Epithelial cell of prostate (primary cell): ENCODE measurements around the gene USP4.
"Not testable (repeated sequence)": the region's sequence is repeated elsewhere in the genome, so short reads cannot be mapped to it uniquely, and the experiment has no call there.

ENCODE experiments used
- DNase-seq: peaks from one replicate; pipeline ENCODE4 v3.0.0-alpha.2; 2011; ENCODE audit warnings: low read depth, low spot score
- H3K27ac ChIP-seq: fragments of 450-650 bp; 2 replicates; pipeline ENCODE4 v1.5.1; 2017; ENCODE audit warnings: mild to moderate bottlenecking

The USP4 gene

DNA sequence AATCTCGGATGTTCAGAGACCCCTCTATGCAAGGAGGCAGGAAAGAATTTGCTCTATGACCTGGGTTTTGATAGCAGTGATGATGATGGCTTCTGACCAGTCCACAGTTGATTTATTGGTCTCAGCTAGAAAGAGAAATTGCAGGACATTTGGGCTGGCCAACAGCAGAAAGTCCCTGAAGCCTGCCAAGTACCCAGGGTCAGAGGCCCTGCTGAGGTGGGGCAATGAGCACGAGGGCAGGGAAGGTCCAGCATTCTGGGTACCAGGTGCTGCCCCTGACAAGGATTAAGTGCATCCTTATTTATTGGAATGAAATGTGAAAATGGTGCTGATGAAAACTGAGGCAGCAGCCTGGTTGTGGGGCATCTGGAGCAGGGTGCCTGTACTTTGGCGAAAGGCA, 82.7 kb downstream of the USP4 start:
- no peak overlapping the region for H3K27ac ChIP-seq
- DNase-seq, result no peak

DNA sequence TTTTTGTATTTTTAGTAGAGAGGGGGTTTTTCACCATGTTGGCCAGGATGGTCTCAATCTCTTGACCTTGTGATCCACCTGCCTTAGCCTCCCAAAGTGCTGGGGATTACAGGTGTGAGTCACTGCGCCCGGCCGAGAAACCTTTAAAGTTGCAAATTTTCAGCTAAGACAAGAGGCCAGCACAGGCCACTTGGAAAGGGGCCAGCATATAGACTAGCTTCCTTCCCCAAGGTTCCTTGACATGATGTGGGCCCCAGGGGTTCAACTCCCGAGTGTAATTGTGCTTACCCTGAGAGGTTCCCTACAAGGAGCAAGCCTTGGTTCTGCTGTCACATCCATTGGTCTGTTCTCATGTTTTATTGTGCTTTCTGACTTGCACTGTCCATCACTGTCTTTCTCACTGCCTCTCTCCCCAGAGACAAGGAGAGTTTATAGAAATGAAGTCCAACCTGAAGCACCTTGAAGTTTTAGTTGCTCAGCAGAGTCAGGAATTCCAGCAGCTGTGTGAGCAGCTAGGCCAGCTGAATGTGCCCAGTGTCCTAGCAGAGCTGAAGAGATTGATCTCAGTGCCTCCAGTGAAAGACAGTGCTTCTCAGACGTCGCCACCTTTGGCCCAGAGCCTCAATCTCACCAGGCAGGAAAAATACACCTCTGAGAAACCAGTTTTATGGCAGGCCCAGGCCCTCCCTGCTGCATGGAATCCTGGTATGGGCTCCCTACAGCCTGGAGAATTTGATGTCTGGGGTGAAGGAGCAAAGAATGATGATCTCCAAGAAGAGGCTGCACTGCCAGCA, 83.9 kb downstream of the USP4 start:
- H3K27ac ChIP-seq, result no peak overlapping the region
- DNase-seq, result no peak

DNA sequence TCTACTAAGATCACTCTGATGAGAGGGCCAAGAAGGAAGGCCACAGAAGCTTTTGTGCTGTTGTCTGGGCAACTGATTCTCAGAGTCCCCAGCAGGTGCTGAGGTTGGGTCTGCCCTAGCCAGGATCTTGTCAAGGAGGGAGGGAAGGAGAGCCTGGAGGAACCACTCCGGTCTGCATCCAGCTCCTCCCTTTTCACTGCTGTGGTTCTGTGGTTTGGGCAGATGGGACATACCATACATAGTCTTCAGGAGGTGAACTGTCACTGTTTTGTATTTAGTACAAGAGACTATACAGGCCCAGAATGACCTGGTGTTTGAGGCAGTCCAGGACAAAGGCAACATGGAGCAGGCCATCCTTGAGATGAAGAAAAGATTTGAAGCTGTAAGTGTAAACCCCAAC, 84.7 kb downstream of the USP4 start:
- no peak overlapping the region for H3K27ac ChIP-seq
- no peak for DNase-seq

DNA sequence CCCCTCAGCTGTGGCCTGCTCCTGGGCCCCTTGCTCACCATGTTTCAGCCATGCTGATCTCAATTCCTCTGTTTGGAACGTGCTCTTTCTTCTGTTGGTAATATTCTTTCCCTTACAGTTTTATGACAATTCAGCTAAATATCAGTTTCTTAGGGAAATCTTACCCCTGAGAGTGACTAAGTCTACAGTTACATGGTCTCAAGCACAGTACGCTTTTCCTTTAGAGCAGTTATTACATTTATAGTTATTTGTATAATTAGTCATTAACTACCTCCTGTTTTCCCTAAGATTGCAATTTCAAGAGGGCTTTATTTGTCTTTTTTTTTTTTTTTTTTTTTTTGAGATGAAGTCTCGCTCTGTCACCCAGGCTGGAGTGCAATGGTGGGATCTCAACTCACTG, 86.3 kb downstream of the USP4 start:
- H3K27ac ChIP-seq, result no peak overlapping the region
- DNase-seq, result no peak

DNA sequence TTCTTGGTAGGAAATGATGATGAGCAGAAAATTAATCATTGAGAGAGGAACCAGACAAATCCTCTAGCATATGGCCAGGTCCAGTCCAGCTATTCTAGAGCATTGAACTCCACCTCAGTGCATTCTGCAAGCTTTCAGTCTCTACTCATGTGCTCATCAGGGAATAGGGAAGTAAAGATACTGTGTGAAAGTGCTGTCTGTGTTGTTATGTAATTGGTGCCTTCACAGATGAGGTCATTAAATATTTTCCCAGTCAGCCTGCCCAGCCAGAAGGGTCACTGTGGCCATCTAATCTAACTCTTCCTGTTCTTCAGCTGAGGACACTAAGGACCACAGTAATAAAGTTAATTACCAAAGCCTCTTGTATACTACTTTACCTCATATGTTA, 91.0 kb downstream of the USP4 start:
- DNase-seq, result peak; percentile 22
- H3K27ac ChIP-seq, result peak overlapping the region; percentile 23

DNA sequence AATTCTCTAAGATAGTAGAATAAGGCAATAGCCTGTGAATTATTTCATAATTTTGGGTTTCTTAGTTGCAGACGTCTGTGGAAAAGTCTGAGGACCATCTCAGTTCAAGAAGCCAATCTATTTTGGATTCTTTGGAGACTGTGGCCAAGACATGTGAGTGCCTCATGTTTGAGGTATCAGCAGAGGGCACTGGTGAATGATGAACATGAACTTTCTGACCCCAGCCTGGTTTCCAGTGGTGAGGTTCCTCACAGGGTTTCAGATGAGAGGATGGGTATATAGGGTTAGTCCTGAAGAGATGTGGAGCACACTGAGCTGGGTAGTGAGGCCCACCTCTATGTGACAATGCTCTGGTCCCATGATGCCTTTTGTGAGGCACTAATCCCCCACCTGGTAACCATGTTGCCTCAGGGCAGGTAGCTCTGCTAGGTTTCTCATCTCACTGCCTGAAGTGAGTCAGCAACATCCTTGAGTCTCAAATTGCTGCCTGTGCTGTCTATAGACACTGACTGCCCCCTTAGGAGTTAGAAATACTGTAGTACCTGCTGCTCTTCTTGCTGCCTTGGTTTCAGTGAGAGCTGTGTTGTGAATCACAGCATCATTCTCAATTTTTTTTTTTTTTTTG, 95.2 kb downstream of the USP4 start:
- peak; percentile 83 for DNase-seq
- H3K27ac ChIP-seq, result peak overlapping the region; percentile 13

DNA sequence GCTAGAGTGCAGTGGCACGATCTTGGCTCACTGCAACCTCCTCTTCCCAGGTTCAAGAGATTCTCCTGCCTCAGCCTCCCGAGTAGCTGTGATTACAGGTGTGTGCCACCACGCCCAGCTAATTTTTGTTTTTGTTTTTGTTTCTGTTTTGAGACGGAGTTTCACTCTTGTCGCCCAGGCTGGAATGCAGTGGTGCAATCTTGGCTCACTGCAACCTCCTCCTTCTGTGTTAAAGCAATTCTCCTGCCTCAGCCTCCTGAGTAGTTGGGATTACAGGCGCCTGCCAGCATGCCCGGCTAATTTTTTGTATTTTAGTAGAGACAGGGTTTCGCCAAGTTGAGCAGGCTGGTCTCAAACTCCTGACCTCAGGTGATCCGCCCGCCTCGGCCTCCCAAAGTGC, 99.8 kb downstream of the USP4 start:
- not testable (repeated sequence) for DNase-seq, H3K27ac ChIP-seq

DNA sequence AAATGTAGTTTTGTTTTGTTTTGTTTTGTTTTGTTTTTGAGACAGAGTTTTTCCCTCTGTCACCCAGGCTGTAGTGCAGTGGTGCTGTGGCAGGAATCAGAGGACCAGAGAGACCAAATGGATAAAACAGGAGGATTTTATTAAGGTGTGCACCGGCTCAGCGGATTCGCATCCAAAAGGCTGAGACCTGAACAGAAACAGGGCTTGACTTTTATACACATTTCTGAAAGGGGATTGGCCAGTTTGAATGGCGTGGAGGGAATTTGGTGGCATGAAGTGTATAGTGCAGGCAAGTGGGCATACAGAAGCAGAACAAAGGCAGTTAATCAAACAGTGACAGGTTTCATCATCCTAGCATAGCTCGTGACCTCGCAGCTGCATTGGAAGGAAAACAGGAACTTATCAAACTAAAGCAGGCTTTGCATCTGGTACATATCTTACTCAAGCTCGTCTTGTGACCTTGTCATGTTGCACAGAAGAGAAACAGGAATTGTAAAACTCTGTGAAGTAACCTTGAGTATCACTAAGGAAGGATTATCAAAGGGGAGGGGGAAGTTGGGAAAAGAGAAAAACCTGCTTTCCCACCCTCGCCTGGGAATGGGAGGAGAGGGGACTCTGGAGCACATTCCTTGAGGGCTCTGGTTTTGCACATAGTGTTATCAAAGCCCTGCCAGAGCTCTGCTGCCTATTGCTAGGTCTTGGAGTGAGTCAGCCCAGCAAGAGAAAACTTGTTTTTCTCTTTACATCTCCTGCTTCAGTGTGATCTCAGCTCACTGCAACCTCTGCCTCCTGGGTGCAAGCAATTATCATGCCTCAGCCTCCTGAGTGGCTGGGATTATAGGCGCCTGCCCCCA, 101.4 kb downstream of the USP4 start:
- peak; percentile 81 for DNase-seq

DNA sequence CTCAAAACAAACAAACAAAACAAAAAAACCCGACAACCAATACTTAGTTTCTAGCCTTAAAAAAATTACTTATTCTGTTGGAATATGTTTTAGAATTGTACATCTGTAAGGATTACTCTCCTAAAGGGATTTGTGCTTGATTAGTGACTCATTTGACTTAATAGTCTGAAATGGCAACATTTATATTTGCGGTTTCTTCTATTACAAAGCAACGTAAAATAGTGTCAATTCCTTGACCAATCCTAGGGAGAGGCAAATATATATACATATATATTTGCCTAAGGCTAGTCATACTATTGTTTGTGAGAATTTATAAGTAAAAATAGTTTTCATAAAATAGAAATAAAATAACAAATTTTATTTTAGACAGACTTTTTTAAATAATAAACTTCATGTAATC, 102.5 kb downstream of the USP4 start:
- peak overlapping the region; percentile 94 for H3K27ac ChIP-seq

More for the DNA sequence above, 101.4 kb downstream of the USP4 start:
- peak overlapping the region; percentile 94 for H3K27ac ChIP-seq

DNA sequence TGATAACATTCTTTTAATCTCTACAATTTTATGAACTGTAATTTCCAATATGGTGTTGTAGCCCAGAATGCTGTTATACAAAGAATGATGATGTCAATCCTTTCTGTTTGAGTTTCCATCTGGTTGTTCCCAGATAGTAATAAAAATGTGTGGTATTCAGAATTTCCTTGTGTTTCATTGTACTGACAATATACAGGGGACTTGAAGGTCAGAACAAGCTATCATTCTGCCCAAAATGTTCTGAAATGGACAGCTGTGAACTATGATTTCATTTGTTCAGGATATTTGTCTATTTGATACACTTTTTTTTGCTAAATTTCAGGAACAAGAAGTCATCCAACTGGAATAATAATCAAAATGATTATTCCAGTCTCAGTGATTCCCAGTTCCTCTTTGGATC, 103.6 kb downstream of the USP4 start:
- H3K27ac ChIP-seq, result no peak overlapping the region
- no peak for DNase-seq

More for the DNA sequence above, 102.5 kb downstream of the USP4 start:
- DNase-seq, result no peak

DNA sequence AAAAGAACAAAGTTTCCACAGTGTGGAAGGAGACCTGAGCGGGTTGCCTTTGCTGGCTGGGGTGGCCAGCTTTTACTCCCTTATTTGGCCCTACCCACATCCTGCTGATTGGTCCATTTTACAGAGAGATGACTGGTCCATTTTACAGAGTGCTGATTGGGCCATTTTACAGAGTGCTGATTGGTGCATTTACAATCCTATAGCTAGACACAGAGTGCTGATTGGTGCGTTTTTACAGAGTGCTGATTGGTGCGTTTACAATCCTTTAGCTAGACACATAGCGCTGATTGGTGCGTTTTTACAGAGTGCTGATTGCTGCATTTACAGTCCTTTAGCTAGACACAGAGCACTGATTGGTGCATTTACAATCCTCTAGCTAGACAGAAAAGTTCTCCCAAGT, 111.0 kb downstream of the USP4 start:
- not testable (repeated sequence) for DNase-seq, H3K27ac ChIP-seq
